GM21447 (cell line): ENCODE data around the gene SUN5.
"Not testable (repeated sequence)": the region's sequence is repeated elsewhere in the genome, so short reads cannot be mapped to it uniquely, and the experiment has no call there.

Experiments
- ATAC-seq: cut with Tn5 transposase; IDR thresholded peaks from one replicate; pipeline ENCODE4 v1.9.1; 2021; ENCODE audit not compliant: unreplicated experiment

SUN5 gene

GRCh38 chr20:33004141-33004751, at the start of gene SUN5:
Gene SUN5 (minus strand): TSS chr20:33004433. CDS start chr20:33004340, 93 bp downstream.
- no peak for ATAC-seq

- ATAC-seq = no peak
Measured at GRCh38 chr20:33053291-33054106, 49.3 kb upstream of the SUN5 start, which contains the start of gene BPIFB3. Gene BPIFB3 (plus strand): TSS chr20:33053903. CDS start chr20:33055436, 1,533 bp downstream.

- ATAC-seq = no peak
Measured at GRCh38 chr20:33051333-33051732, 47.1 kb upstream of the SUN5 start.

GRCh38 chr20:33046412-33046811, 42.2 kb upstream of the SUN5 start:
- ATAC-seq = no peak

GRCh38 chr20:33045129-33045721, 41.0 kb upstream of the SUN5 start:
- not testable (repeated sequence) for ATAC-seq

GRCh38 chr20:33043731-33044181, 39.5 kb upstream of the SUN5 start:
- ATAC-seq = no peak

- ATAC-seq = no peak
Measured at GRCh38 chr20:33042983-33043730, 38.9 kb upstream of the SUN5 start.

- ATAC-seq = no peak
Measured at GRCh38 chr20:33042430-33042829, 38.2 kb upstream of the SUN5 start.

- no peak for ATAC-seq
Measured at GRCh38 chr20:33038243-33038642, 34.0 kb upstream of the SUN5 start.

GRCh38 chr20:33037456-33037855, 33.2 kb upstream of the SUN5 start:
- ATAC-seq = no peak

- ATAC-seq = no peak
Measured at GRCh38 chr20:33034901-33035492, 30.8 kb upstream of the SUN5 start.

- ATAC-seq = no peak
Measured at GRCh38 chr20:33034115-33034514, 29.9 kb upstream of the SUN5 start.

- ATAC-seq = no peak
Measured at GRCh38 chr20:33033381-33033780, 29.1 kb upstream of the SUN5 start.

GRCh38 chr20:33032555-33032954, 28.3 kb upstream of the SUN5 start:
- no peak for ATAC-seq

- ATAC-seq = no peak
Measured at GRCh38 chr20:33031531-33031930, 27.3 kb upstream of the SUN5 start, which contains the start of gene BPIFB6. Gene BPIFB6 (plus strand): TSS chr20:33031648. CDS start chr20:33031648, 0 bp downstream.

- ATAC-seq = no peak
Measured at GRCh38 chr20:33030569-33030968, 26.3 kb upstream of the SUN5 start.

- ATAC-seq = no peak
Measured at GRCh38 chr20:33030076-33030475, 25.8 kb upstream of the SUN5 start.

- no peak for ATAC-seq
Measured at GRCh38 chr20:33028875-33029274, 24.6 kb upstream of the SUN5 start.

GRCh38 chr20:33027769-33028751, 23.8 kb upstream of the SUN5 start:
- no peak for ATAC-seq
